Upper lobe of right lung (tissue), 1 donor: ENCODE measurements around the gene ANKRD42. TPM values are rescaled to one million over a fixed set of nuclear protein-coding genes. Genes with fewer than 3 reads are reported as not detected.
A peak's percentile ranks its signal among the peaks of the same experiment; 100 is the strongest.

Source experiments
- ATAC-seq: fragments of 200-7000 bp; cut with Tn5 transposase; one replicate; pipeline ENCODE4 v1.9.1; 2020; ENCODE audit warnings: mild to moderate bottlenecking, moderate library complexity
- DNase-seq: peaks from one replicate; pipeline ENCODE4 v3.0.0-alpha.2; 2020
- H3K27ac ChIP-seq: fragments of 200-600 bp; one replicate; pipeline ENCODE4 v1.8.0; 2022
- H3K27me3 ChIP-seq: fragments of 200-600 bp; one replicate; pipeline ENCODE4 v1.8.0; 2022; ENCODE audit warnings: mild to moderate bottlenecking
- H3K36me3 ChIP-seq: fragments of 200-600 bp; one replicate; pipeline ENCODE4 v1.8.0; 2022
- H3K4me1 ChIP-seq: fragments of 200-600 bp; one replicate; pipeline ENCODE4 v1.8.0; 2022
- H3K4me3 ChIP-seq: fragments of 200-600 bp; one replicate; pipeline ENCODE4 v1.8.0; 2022; ENCODE audit warnings: mild to moderate bottlenecking
- H3K9me3 ChIP-seq: fragments of 200-600 bp; one replicate; pipeline ENCODE4 v1.8.0; 2022
- CTCF ChIP-seq: fragments of 200-600 bp; IDR thresholded peaks from one replicate; pipeline ENCODE4 v1.8.0; 2022; ENCODE audit warnings: antibody characterized with exemption
- intact Hi-C: fragments of 100-400 bp; cut with DNase I; formaldehyde crosslinking; loops from one replicate; pipeline ENCODE4 v1.11.0; 2022
- total RNA-seq: library from RNA; stranded (reverse); fragmentation: NEBNext Ultra II Directional; extraction: Animal tissue kit (Norgen Biotek cat#: 25700); gene quantifications from one replicate; pipeline ENCODE4 v1.2.1, GENCODE V29; 2021
- donor health status: DM: no; HTN: yes; CAD: no; lungs with severe emphysema.

The ANKRD42 gene
- total RNA-seq, 1 donor from 2014 or later = 13.0 TPM

- H3K27me3 ChIP-seq = no peaks in the 10 kb centered on the region
- peaks cover 55% of the 10 kb centered on the region for H3K36me3 ChIP-seq
- H3K4me3 ChIP-seq = no peak overlapping the region
- intact Hi-C loops = no loop called here
- no peaks in the 10 kb centered on the region for H3K9me3 ChIP-seq
- ATAC-seq (no peak), DNase-seq (no peak)
- H3K27ac ChIP-seq = no peak overlapping the region
- peaks cover 6% of the 10 kb centered on the region for H3K4me1 ChIP-seq
- no peak for TF ChIP-seq CTCF
These were observed 84.8 kb downstream of the ANKRD42 start for GRCh38 chr11:83278351-83278750.

- ATAC-seq (no peak), DNase-seq (no peak)
- peaks cover 36% of the 10 kb centered on the region for H3K36me3 ChIP-seq
- peaks cover 19% of the 10 kb centered on the region for H3K4me1 ChIP-seq
- H3K9me3 ChIP-seq = no peaks in the 10 kb centered on the region
- intact Hi-C loops = no loop called here
- no peak overlapping the region for H3K27ac ChIP-seq
- no peak overlapping the region for H3K4me3 ChIP-seq
- TF ChIP-seq CTCF = no peak
- no peaks in the 10 kb centered on the region for H3K27me3 ChIP-seq
These were observed 86.7 kb downstream of the ANKRD42 start for GRCh38 chr11:83280256-83280655.

GRCh38 chr11:83282084-83282716 lies 88.7 kb downstream of the ANKRD42 start:
- Histone ChIP-seq H3K4me3 (no peak overlapping the region), H3K27me3 (no peaks in the 10 kb centered on the region), H3K4me1 (peaks cover 19% of the 10 kb centered on the region), H3K9me3 (no peaks in the 10 kb centered on the region), H3K36me3 (peaks cover 19% of the 10 kb centered on the region), H3K27ac (no peak overlapping the region)
- ATAC-seq (no peak), DNase-seq (no peak)
- intact Hi-C loops = no loop called here
- no peak for TF ChIP-seq CTCF

GRCh38 chr11:83284501-83285150 lies 91.1 kb downstream of the ANKRD42 start:
- DNase-seq = no peak
- no peak for ATAC-seq
- Histone ChIP-seq H3K4me1 (peaks cover 19% of the 10 kb centered on the region), H3K9me3 (no peaks in the 10 kb centered on the region), H3K27ac (no peak overlapping the region), H3K4me3 (peak overlapping the region; percentile 88), H3K36me3 (no peaks in the 10 kb centered on the region), H3K27me3 (no peaks in the 10 kb centered on the region)
- intact Hi-C loops = no loop called here
- no peak for TF ChIP-seq CTCF

GRCh38 chr11:83285151-83285770 lies 91.7 kb downstream of the ANKRD42 start:
- Histone ChIP-seq H3K27ac (peak overlapping the region; percentile 98), H3K9me3 (no peaks in the 10 kb centered on the region), H3K4me1 (peaks cover 19% of the 10 kb centered on the region), H3K27me3 (no peaks in the 10 kb centered on the region), H3K4me3 (peak overlapping the region; percentile 88), H3K36me3 (no peaks in the 10 kb centered on the region)
- no peak for TF ChIP-seq CTCF
- DNase-seq = no peak
- intact Hi-C loops = no loop called here
- ATAC-seq = peak; percentile 73
